ENCODE data around the gene NOS1AP.

DNA sequence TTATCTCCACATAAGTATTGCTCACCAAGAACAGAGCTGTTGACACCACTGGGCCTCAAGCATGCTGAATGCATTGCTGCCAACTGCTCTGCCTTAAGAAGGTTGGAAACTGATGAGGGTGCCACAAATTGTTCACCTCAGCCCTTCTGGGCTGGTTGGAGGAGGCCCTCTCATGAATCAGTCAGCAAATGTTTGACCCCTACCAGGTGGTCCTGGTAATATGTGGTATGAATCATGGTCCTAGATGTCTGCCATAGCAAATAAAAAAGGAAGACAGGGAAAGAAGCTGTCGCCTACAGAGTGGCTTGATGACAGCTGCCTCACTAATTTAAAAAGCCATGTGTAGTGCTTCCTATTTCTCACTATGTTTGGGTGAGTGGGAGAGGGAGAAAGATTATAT lies 295.0 kb downstream of the NOS1AP start:
- TF ChIP-seq, protein P1, sequence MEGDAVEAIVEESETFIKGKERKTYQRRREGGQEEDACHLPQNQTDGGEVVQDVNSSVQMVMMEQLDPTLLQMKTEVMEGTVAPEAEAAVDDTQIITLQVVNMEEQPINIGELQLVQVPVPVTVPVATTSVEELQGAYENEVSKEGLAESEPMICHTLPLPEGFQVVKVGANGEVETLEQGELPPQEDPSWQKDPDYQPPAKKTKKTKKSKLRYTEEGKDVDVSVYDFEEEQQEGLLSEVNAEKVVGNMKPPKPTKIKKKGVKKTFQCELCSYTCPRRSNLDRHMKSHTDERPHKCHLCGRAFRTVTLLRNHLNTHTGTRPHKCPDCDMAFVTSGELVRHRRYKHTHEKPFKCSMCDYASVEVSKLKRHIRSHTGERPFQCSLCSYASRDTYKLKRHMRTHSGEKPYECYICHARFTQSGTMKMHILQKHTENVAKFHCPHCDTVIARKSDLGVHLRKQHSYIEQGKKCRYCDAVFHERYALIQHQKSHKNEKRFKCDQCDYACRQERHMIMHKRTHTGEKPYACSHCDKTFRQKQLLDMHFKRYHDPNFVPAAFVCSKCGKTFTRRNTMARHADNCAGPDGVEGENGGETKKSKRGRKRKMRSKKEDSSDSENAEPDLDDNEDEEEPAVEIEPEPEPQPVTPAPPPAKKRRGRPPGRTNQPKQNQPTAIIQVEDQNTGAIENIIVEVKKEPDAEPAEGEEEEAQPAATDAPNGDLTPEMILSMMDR (conservative IDR thresholded peaks at IDR 0.05; ENCODE audit: low read length): no peak
- TF ChIP-seq EZH2phosphoT487 (IDR thresholded peaks at IDR 0.05; ENCODE audit: borderline replicate concordance, low read depth, low read length): no peak

Data from OCI-LY7 (cell line).